COLO829 (cell line): Measurements from ENCODE around the gene METTL5.
"Not testable (repeated sequence)": the region's sequence is repeated elsewhere in the genome, so short reads cannot be mapped to it uniquely, and the experiment has no call there.

Experiments
- DNase-seq: peaks from one replicate; pipeline ENCODE4 v3.0.0; 2012; ENCODE audit warnings: low spot score

Gene METTL5

DNA sequence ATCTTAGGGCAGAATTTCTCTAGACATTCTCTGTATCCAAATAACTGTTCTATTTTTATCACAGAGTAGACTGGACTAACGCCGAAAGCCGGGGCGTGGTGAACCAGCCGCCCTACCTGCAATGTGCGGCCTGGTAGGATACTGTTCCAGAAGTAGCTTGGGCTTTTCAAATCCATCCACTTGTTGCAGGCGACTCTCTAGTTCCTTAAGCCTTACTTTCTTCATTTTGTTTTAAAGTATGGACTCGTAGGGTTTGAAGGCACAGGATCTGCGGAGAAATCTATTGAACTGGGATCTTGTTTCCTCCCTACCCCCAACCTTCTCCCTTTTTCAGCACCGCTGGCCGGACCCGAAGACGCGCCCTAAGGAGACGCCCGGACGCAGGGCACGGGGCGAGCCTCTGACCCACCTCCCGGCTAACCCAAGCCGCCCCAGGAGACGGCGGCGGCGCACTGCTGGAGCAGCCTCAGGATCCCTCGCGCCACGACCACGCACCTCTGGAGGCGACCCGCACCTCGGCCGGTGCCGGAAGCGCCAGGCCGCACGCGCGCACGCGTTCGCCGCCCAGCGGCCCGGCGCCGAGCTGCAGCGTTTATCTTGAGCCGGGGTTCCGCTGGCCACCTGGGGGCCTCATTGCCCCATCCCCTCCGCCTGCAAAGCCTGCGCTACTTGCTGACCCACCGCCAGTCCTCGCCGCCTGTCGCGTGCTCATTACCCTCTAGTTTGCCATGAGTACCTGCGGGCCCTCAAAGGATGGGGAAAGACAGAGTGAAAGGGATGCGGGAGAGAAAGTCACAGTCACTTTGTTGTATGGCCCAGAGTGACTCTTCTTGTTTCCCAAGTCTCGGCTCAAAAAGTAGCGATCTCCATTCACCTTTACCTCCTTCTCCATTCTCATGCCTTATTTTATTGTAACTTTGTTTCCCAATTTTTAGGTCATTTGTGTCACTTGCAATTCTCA, at the start of gene METTL5:
METTL5 (minus strand) TSS at position 533 of the 961 bp plus-strand sequence; CDS start at position 225, 308 bp downstream.
- peak; percentile 76 for DNase-seq

DNA sequence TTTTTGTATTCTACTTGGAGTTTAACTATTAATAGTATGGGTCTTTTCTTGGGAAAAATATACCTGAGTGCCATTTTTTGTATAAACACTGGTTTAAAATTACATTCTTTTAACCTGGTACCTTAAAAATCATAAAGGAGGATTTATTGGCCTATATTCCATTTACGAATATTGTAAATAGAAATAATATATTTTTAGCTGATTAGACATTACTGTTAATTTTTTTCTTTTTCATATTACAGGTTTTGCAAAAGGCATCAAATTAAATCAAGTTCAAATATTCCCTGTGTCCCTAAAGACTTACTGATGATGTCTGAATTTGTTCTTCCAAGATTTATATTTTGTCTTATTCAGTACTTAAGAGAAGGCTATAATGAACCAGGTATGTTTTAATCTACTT, 47.3 kb upstream of the METTL5 start:
- DNase-seq, result no peak

DNA sequence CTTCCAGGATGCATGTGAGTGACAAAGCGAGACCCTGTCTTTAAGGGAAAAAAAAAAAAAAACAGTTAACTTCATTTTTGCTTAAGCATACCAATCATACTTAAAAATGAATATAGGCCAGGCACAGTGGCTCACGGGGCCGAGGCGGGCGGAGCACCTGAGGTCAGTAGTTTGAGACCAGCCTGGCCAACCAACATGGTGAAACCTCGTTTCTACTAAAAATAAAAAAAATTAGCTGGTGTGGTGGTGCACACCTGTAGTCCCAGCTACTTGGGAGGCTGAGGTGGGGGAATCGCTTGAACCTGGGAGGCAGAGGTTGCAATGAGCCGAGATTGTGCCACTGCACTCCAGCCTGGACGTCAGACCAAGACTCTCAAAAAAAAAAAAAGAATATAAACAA, 46.7 kb upstream of the METTL5 start:
- DNase-seq, result not testable (repeated sequence)

GRCh38 chr2:169868951-169869350, 44.2 kb upstream of the METTL5 start:
- DNase-seq, result no peak

GRCh38 chr2:169867579-169867978, 42.9 kb upstream of the METTL5 start:
- no peak for DNase-seq

DNA sequence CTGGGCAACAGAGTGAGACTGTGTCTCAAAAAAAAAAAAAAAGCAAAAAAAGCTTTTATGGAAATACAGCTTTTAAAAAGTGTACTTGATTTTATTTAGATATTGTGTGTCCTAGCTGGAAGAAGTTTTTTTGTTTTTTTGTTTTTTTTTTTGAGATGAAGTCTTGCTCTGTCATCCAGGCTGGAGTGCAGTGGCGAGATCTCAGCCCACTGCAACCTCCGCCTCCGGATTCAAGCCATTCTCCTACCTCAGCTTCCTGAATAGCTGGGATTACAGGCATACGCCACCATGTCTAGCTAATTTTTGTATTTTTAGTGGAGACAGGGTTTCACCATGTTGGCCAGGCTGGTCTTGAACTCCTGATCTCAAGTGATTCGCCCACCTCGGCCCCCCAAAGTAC, 41.5 kb upstream of the METTL5 start:
- not testable (repeated sequence) for DNase-seq

DNA sequence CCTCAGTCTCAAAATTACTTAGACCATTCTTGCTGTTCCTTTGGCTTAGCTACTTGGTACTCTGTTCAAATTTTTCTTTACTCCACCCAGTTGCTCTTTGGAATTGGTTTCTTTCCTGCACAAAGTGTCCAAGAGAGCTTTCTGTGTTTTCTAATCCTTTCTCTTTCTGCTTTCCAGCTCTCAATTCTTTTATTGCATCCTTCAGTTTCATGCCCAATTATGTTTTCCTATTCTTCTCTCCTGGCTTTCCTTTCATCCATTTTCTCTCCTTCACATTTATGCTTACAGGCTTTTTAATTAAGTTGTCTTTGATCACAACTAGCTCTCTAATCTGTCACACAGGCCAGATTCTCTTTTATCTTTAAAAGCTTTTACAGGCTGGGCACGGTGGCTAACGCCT, 40.8 kb upstream of the METTL5 start:
- DNase-seq, result no peak

GRCh38 chr2:169862816-169863215, 38.1 kb upstream of the METTL5 start:
- no peak for DNase-seq

GRCh38 chr2:169860149-169860548, 35.4 kb upstream of the METTL5 start:
- DNase-seq, result no peak

GRCh38 chr2:169859423-169859822, 34.7 kb upstream of the METTL5 start:
- DNase-seq, result no peak

DNA sequence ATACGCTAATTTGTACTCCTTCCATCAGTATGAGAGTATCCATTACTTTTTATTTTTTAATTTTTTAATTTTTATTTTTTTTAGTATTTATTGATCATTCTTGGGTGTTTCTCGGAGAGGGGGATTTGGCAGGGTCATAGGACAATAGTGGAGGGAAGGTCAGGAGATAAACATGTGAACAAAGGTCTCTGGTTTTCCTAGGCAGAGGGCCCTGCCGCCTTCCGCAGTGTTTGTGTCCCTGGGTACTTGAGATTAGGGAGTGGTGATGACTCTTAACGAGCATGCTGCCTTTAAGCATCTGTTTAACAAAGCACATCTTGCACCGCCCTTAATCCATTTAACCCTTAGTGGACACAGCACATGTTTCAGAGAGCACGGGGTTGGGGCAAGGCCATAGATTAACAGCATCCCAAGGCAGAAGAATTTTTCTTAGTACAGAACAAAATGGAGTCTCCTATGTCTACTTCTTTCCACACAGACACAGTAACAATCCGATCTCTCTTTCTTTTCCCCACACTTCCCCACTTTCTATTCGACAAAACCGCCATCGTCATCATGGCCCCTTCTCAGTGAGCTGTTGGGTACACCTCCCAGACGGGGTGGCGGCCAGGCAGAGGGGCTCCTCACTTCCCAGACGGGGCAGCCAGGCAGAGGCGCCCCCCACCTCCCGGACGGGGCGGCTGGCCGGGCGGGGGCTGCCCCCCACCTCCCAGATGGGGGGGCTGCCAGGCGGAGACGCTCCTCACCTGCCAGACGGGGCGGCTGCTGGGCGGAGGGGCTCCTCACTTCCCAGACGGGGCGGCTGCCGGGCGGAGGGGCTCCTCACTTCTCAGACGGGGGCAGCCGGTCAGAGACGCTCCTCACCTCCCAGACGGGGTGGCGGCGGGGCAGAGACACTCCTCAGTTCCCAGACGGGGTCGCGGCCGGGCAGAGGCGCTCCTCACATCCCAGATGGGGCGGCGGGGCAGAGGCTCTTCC, 30.9 kb upstream of the METTL5 start:
- DNase-seq, result not testable (repeated sequence)

DNA sequence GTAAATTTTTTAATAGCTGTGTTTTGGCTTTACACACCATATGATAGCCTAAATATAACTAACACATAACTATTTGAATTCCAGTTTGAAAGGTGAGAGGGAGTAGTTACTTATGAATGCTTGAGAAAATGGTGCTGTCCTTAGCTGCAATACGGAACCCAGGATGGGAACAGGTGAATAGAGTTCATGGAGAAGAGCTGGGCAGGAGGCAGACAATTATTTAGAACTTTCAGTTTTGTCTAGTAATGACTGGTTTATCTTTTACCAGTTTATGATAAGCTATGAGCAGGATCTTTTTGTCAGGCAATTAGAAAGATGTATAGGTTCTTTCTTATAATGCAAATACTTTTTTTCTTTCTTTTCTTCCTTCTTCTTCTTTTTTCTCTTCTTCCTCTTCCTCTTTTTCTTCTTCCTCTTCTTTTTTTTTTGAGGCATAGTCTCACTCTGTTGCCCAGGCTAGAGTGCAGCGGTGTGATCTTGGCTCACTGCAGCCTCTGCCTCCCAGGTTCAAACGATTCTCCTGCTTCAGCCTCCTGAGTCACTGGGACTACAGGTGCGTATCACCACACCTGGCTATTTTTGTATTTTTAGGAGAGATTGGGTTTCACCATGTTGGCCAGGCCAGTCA, 28.4 kb upstream of the METTL5 start:
- DNase-seq, result no peak

DNA sequence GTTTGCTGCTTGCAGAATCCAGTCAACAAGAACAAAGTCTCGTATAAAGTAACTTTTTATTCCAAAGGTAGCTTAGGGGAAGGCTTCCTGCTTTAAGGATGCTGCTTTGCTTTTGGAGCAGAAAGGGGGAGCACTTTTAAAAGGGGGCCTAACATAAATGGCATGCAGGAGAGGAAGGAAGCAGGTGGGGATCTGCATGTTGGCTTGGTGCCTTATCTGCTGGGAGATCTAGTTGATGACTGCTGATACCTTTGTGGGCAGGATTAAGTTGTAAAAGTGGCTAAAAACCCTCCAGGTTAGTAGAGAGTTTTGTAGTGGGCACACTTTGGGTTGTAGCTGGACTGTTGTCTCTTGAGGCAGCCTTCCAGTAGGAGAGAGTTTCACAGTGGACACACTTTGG, 25.0 kb upstream of the METTL5 start:
- no peak for DNase-seq

- DNase-seq, result not testable (repeated sequence)
Measured at GRCh38 chr2:169848959-169849693, 24.4 kb upstream of the METTL5 start.

GRCh38 chr2:169845016-169845415, 20.3 kb upstream of the METTL5 start:
- DNase-seq, result no peak

DNA sequence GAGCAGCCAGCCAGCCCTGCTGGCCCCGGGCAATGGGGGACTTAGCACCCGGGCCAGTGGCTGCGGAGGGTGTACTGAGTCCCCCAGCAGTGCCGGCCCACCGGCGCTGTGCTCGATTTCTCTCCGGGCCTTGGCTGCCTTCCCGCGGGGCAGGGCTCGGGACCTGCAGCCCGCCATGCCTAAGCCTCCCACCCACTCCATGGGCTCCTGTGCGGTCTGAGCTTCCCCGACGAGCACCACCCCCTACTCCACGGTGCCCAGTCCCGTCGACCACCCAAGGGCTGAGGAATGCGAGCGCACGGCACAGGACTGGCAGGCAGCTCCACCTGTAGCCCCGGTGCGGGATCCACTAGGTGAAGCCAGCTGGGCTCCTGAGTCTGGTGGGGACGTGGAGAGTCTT, 16.9 kb upstream of the METTL5 start:
- not testable (repeated sequence) for DNase-seq

DNA sequence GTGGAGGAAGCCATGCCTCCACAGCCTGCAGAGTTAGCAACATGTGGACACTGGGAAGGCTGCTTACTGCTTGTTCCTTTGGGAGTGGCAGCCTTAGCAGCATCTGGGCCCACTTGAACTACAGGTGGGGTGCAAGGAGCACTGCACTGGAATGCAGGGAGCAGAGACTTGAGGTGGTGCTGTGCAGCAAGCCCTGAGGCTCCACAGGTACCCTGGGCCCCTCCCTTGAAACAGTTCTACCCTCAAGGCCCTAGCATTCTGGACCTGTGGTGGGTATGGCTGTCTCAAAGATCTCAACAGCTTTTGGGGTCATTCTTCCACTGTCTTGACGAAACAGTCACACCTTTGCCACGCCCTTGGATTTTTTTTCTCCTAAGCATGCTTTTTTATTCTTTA, 16.0 kb upstream of the METTL5 start:
- DNase-seq, result no peak

DNA sequence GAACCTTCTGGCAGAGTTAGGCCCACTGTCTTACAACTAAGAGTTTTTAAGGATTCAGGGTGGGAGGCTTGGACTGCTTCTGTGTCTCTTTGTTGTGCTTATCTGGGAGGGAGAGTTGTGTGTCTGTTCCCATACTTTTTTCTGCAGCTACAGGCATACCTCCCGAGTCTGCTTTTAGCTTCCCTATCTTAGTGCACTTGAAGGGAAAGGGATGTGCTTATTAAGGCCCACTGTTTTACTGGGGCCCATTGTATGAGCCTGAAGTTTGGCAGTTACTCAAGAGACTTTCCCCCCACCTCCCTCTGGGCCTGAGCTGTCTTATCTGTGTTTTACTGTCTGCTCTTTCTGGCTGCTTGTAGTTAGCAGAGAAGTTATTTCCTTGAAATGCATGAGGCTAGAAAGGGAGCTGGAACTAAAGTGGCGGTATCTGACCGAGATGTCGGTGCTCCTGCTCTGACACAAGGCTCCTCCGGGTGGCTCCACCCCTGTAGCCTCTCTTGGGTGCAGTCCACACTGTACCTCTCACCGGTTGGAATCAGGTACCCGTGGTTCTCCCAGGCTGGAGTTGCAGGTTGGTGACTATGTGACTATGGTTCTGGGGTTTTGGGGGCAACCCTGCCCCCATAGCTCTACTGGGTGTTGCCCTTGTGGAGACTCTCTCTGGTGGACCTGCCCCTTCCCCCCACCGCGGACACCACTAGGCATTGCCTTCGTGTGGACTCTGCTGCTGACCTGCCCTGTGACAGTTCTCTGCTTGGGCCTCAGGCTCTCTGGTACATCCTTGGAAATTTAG, 15.4 kb upstream of the METTL5 start:
- DNase-seq, result no peak

GRCh38 chr2:169838743-169839489, 14.2 kb upstream of the METTL5 start:
- no peak for DNase-seq

- DNase-seq, result no peak
Measured at GRCh38 chr2:169834401-169834800, 9.7 kb upstream of the METTL5 start.
